COLO668 (cell line): ENCODE data around the gene TBC1D17.

Experiments used
- DNase-seq: peaks from one replicate; lab custom pipeline; 2025; ENCODE audit not compliant: unreplicated experiment; lab: John Stamatoyannopoulos, UW

The TBC1D17 gene

DNA sequence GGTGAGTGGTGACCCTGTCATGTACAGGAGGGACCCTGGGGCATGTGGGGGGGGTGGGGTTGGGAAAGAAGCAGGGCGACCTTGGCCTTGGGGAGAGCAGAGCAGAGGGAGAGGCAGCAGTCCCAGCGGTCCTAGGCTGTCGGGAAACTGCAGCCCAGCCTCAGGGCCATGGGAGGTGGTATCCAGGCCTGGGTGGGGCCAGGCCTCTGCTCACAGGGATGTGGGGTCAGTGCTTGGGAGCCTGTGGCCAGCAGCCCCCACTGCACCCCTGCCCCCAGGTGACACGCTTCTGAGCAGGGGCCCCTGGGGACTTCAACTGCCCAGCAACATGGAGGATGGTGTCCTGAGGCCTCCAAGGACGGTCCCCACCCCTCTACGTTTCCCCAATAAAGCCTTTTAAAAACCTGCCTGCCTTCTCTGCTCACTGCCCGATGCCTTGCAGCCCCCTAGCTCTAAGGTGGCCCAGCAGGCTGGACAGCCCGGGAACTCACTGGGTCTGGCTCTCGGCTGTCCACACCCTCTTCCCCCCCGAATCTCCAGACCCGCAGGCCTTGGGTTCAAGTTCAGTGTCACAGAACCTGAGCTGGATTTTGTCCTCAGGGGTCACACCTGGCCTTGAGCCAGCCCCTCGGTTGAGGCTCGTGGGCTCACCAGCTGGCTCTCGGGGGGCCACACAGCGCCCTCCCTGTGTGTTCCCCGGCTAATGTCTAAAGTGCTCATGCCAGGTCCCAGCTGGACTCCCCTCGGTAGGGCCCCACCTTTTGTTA is 17.0 kb upstream of the TBC1D17 start:
- no peak for DNase-seq

DNA sequence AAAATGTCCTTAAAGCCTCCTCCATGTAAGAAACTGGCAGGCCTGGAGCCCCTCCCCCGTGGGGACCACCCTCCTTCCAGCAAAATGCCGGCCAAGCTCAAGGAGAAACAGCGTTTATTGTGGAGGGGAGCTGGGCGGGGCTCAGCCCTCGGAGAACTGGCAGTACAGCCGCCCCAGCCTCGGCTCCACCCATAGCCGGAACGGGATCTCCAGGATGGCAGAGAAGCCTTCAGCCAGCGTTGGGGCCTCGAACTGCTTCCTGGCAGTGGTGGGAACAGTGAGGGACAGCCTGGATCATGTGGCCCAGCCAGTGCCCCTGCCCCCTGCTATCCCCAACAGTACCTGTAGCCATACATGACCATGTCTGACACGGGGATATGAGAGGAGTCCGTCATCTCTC is 16.4 kb upstream of the TBC1D17 start:
- DNase-seq: no peak

DNA sequence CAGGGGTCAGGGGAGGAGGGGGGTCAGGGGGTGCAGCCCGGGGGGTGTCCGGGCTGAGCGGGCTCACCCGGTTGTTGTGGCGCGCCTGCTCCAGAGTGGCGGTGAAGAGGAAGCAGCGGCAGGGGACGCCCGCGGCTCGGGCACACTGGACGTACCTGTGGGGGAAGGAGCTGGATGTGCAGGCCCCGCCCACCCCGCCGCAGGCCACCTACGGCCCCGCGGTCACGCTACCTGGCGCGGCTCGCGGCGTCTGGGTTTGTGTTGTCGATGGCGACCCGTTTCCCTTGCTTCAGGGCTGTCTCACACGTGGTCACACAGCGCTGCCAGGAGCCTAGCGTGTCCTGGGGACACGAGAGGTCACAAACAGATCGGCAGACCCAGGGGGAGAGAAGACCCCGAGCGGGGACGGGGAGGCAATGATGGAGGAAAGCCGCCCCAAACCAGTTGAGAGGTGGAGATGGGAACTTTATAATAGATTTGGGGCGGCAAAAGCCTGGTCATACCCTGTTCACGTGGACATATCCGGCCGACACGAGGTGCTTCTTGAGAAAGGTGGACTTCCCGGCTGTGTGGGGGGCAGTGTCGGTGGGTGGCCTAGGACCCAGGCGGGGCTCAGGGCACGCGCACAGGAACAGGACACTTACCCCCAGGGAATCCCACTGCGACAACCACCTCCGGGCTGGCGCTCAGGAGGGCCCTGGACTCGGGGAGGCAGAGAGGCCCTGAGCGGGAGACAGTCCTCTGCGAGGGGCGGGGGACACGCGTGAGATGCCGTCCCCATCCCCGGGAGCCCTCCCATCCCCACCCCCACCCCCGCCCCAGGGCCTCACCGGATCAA is 15.7 kb upstream of the TBC1D17 start:
- DNase-seq: no peak

DNA sequence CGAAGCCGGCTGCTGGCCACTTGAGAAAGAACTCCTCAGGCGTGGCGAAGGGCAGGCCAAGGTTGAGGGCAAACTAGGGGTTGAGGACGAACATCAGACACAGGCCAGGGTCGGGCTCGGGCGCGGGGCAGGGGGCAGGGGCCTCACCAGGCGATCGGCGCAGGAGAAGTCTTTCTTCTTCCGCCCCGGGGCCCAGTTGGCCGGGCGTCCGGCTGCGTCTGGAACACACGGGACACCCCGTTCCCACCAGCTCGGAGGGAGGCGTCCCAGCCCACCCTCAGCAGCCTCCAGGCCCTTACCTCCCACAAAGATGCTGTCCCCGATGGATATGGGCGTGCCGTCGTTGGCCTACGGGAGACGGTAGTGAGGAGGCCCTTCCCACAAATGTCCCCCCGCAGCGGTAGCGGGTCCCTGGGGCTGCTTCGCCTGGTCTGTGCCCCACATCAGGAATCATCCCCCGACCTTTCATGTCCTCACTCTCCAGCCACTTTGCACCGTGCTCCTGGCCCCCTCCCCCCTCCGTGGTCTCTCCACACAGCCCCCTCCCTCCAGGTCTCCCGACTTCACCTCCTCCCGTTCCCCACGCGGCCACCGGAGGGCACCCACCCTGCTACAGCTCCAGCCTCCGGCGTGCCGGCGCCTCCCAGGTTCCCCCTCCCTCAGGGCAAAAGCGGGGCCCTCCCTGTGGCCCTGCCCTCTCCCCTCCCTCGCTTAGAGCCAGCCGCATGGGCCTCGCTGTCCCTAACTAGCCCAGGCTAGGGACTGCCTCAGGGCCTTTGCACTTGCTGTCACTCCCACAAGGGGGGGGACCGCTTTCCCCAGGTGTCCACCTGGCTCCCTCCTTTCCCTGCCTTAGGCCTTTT is 14.9 kb upstream of the TBC1D17 start:
- peak; percentile 37 for DNase-seq

DNA sequence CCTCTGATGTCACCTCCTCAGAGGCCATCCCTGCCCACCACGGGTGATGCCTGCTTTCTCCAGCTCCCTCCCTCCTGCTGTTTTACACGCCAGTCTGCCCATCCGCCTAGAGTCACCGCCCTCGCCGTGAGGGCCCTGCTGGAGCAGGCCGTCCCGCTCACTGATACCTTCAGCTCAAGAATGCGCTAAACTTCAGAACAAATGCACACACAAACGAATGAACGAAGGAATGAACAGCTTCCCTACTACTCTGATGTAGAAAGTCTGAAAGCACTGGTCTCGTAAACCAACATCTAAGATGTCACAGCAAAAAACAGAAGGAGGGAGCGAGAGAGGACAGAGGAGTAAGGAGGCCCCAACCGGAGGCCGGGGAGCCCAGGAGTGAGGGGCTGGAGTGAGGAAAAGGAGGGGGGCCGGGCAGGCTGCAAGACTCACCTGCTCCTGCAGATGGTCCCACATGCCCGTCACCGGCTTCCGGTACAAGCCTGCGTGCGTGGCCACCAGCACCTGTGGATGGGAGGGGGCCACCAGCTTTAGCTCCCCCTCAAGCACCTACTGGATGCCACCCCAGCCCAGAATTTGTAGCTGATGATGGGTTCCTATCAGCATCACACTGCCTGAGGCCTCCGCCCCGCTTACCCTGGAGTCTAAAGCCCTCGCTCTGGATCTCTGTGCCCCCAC is 14.1 kb upstream of the TBC1D17 start:
- no peak for DNase-seq

DNA sequence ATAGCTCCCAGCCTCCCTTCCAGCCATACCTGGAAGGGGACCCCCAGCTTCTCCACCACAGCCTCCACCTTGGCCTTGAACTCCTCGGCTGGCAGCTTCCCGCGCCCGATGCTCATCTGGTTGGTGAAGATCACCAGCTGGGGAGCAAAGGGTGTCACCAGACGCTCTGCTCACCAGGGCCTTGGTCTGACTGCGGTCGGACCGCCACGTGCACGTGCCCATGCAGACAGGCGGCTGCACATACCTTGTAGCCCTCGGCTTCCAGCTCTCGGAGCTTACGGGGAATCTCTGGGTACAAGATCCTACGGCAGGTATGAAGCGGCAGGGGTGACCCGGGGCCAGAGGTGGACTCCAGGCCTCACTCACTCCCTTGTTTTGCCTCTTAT is 13.6 kb upstream of the TBC1D17 start:
- DNase-seq: no peak

DNA sequence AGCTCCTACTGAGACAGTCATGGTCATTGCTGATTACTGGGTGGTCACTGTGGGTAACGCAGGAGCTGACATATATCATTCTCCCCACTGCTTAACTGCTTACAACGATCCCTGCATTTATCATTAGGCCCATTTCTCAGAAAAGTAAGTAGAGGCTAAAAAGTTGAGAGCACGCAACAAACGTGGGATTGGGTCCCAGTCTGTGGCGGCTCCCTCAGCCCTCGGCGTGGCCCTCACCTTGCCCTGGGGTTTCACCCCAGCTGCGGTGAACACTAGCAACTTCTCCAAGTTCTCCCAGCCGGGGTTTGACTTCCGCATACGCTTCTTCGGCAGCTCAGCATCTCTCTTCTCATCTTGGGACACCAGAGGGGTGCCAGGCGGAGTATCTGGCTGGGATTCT is 12.6 kb upstream of the TBC1D17 start:
- no peak for DNase-seq

DNA sequence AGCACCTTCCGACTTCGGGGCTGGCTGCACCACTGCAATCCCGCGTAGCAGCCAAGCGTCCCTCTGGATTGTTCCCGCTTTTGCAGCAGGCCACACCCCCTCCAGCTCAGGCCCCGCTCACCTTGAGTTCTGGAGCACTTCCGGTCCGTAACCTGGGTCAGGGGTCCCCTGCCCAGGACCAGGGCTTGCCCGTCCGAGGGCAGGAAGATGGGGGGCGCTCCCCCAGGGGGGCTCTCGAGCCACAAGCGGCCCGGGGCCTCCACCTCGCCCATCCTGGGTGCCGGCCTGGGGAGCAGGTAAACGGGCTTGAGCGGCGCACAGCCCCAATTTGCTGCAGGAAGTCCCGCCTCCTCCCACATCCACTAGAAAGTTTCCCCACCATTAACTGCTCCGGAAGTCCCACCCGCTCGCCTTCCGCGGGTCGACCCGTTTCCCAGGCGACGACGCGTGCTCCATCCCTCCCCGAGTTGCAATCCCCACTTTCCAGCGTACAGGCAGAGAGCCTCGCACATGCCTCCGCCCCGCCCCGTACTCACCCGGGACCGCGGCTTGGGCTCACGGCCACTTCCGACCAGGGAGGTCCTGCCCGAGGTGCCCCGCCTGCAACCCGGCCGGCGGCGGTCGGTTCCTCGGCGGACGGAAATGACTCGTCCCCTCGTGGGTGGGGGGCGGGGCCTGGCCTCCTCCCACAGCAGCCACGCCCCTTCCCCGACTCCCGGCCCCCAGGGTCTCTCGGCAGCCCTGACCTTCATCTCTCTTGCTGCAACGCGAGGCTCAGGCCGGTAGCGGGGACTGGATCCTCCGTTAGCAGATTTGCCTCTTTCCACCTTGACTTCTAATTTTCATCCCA is 10.3 kb upstream of the TBC1D17 start, which contains the start of gene PNKP:
TSS of gene PNKP (minus strand) at position 644 of the 850 bp plus-strand sequence. CDS start at position 272, 372 bp downstream.
- peak; percentile 93 for DNase-seq

DNA sequence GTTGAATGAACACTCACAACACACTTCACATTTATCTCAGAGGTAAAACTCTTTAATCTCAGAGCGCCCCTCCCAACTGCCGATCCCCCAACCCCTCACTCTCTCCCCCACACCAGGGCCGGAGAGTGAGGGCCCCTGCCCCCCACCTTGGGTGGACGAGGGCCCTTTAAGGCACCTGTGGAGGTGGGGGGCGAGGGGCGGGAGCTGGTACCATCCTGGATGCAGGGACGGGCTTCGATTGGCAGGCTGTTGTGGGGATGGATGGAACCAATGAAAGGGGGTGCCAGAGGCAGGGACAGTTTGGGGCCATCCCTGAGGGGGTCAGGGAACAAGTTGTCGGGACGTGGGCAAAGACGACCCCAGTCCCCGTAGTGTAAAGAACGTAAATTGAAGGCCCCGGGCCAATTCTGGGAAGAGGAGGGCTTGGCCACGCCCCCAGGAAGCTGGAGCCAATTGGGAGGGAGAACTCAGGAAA is 8.5 kb upstream of the TBC1D17 start:
- DNase-seq: no peak

DNA sequence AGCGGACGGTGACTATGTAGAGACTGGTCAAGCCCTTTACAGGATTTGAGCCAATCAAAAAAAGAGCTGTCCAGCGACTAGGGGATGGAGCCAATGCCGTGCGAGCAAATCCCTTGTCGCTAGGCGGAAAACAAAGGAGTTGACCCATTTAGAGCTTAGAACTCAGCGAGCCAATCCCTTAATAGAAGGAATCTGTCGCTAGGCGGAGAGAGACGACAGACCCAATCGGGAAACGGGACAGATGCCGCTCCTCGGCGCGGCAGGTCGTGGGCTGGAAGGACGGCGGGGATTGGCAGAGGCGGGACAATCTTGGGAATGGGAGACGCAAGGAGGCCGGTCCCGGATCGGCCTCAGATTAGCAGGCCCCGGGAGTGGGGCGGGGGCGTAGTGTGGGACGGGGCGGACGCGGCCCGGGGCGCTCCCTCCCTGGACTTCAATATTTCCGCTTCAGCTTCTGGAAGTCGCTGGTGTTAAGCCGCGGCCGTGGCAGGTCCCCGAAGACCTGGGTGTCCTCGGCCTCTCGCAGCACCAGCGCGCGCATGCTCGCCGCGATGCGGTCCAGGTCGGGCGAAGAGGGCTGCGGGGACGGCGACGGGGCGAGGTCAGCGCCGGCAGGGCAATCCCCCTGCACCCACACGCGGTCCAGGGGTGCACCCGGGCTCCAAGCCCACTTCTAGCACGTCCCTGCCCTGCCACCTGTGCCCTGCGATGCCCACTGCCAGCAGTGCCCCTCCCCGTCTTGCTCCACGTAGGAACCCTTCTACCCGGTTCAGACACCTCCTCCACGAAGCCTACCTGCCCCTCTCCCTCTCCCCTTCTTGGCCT is 7.8 kb upstream of the TBC1D17 start:
- peak; percentile 98 for DNase-seq

DNA sequence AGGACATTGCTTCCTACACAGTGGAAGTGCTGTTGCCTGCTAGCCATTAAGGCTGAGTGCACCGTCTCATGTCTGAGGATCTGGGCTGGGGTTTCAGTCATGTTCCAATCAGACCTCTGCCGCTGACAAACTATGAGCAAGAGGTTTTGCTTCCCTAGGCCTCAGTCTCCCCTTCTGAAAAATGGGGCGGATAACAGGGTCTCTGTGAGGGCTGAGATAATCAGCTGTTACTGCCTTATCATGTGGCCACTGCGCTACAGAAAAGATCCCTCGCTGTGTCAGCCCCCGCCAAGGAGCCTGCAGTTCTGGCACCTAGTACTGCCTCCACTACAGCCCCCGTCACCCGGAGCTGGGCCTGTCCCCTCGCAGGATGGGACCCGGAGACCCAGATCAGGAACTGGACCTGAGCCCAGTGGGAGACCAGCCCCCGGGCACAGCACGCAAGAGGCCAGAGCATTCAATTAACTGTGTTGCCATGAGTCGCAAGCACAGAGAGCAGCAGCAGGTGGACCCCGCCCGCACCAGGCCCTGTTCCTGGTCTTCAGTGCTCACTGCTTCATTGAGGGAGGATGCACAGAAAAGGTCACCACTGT is 7.1 kb upstream of the TBC1D17 start:
- DNase-seq: peak; percentile 15

DNA sequence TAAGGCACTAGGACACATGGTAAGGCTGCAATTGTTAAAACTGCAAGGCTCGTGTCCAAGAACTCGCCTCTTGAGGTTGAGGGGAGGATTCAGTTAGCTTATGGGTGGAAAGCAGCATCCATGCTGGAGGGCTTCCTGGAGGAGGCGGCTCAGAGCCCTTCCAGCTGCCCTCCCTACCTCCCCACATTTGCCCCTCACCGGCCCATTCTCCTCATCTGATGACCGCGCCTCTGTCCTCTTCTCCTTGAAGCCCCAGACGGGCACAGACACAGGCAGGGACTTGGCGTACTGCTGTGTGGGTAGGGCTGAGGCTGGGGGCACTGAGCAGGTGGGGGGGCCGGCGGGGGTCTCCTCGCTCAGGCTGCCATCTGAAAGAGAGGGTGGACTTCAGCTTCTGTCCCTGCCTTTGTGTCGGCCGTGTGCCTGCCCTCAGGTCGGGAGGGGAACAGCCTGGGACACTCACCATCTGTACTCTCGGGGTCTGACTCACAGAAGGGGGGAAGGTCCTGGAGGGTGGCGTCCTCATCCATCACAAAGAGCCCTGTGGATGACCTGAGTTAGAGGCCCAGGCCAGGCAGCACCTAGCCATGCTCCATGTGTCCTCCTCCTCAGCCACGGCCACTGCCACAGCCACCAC is 6.0 kb upstream of the TBC1D17 start:
- DNase-seq: no peak

DNA sequence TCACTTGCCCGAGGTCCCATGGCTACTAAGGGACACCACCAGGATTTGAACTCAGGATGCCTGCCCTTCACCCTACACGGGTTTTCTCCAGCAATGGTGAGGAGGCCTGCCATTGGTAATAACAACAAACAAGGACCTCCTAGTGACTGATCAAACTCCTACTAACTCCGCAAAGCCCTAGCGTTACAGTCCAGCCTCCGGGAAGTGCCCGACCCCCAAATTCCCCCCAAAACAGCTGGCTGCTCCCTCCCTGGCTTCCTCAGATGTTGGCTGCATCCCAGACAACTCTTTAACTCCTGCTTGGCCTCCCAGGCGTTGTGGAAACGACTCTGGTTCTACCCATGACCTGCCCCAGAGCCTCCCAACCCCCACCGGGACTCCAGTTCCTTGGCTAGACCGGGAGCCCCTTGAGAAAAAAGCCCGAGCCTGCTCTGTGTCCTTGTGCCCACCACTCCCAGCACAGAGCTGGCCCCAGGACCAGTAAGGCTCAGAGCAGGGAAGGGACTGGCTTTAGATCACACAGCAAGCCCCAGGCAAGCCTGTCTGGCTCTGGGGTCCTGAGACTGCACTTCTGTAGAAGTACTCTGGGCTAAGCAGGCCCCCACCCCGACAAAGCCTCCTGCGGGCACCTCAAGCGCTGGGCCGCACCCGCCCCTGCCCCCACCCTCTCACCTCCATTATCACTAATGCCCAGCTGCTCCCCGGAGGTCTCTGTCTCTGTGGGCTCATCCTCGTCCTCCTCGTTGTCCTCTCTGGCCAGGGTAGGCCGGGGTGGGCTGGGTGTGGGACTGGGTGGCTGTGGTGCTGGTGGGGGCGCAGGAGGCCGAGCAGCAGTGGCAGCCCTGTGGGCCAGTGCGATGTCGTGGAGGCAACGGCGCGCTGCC is 5.0 kb upstream of the TBC1D17 start:
- no peak for DNase-seq

DNA sequence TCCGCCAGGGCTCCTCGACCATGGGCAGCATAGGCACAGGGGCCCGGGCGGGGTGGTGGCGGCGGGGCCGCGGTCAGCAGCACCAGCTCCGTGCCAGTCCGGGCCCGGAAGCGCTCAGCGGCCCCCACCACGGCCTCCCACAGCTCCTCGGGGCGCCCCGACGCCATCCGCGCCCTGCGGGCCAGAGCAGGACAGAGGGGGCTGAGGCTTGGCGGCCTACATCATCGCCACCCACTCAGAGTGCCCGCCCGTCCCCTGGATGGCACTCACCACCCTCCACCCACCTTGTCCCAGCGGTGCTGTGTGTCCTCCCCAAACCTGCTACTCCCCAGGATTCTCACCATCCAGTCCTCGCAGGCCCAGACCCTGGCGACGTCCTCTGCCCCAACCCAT is 4.4 kb upstream of the TBC1D17 start:
- DNase-seq: no peak

DNA sequence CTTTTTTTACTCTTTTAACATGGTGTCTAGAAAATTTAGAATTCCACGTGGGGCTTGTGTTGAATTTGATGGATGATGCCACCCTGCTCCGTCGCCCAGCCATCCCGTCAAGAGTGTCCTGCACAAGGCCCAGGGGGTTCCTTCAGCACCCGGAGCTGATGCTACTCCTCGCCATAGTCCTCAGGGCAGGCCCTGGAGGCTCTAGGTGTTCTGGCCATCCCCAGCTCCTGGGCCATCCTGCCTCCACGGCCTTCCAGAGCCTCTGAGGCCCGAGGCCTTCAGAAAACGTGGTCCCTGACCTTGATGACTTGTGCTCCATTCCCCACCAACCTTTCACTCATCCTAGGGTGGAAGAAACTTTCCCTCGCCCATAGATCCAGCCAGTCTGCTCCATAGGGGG is 3.7 kb upstream of the TBC1D17 start:
- no peak for DNase-seq

DNA sequence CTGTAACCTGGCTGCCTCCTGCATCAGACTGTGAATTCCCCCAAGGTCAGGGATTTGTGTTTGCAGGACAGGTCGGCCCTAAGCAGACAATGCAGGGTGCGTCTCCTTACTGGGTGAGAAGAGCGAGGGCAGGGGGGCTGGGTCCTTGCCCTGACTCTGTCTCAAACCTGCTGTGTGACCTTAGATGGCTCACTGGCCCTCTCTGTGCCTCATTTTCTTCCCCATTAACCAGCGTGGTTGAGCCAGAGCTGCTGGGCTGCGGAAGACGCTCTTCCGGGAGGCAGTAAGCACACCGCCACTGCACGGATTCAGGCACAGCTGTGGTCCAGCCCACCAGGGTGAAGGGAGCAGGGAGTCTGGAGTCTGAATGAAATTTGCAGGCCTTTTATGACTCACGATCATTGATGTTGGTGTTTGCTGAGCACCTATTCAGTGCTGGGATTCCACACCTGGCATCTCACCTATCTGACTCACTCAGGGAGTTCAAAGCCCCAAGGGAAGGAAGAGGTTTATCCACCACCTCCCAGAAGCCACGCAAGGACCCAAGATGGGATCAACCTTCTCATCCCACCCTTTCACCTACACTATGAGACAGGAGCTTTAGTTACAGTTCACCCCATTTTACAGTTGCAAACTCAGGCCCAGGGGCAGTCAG is 2.9 kb upstream of the TBC1D17 start:
- no peak for DNase-seq

DNA sequence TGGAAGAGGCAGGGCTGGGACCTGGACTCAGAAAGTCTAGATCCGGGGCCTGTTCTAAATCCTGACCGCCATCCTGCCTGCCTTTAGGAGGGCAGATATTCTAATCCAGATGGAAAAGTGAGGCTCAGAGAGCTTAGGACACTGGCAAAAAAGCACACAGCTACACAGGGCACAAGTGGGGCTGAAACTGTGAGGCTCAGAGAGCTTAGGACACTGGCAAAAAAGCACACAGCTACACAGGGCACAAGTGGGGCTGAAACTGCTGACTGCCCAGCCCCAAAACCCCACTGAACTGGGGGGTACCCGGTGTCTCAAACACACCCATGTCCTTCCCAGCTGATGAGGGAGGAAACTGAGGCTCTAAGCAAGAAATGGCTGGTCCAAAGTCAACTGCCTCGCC is 2.3 kb upstream of the TBC1D17 start:
- DNase-seq: no peak
